Gastroesophageal sphincter (tissue), 3 donors: ENCODE data around the gene ADGRB2.

Experiments
- POLR2A ChIP-seq, 2 donors: fragments of 450-650 bp; IDR thresholded peaks; one replicate each; pipeline ENCODE4 v1.6.1; 2017; ENCODE audit warnings: antibody characterized with exemption in 2 of 2, mild to moderate bottlenecking in 2 of 2, moderate library complexity in 1 of 2
- POLR2AphosphoS5 ChIP-seq: sonication (generic); formaldehyde crosslinking; IDR thresholded peaks from one replicate; pipeline ENCODE4 v1.6.1; 2017; ENCODE audit warnings: antibody characterized with exemption
- TF ChIP-seq, protein P1 (sequence below), 4 experiments: fragments of 200-600 bp in 2 of 4; fragments of 450-650 bp in 2 of 4; sonication (generic) in 1 of 4; IDR thresholded peaks; one replicate each; pipeline ENCODE4 v1.5.1; 2017 to 2019; ENCODE audit warnings: antibody characterized with exemption in 4 of 4, mild to moderate bottlenecking in 2 of 4, moderate library complexity in 2 of 4

DNA sequence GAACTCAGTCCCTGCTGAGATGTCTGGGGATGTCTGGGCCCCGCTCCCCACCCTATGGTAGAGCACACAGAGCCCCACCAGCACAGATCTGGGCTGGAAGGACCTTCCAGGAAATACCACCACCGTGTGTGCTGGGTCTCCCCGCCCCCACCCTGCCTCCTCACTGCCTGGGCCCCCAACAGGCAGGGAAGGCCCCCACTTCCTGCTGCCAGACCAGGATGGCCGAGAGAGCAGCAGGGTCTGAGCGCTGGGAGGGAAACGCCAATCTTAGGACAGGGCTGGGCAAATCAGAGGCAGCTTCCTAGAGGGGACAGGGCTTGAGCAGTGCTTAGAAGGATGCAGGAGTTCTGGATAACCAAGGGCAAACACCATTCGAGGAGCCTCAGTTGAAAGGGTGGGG is 11.9 kb downstream of the ADGRB2 start:
- TF ChIP-seq, protein P1, sequence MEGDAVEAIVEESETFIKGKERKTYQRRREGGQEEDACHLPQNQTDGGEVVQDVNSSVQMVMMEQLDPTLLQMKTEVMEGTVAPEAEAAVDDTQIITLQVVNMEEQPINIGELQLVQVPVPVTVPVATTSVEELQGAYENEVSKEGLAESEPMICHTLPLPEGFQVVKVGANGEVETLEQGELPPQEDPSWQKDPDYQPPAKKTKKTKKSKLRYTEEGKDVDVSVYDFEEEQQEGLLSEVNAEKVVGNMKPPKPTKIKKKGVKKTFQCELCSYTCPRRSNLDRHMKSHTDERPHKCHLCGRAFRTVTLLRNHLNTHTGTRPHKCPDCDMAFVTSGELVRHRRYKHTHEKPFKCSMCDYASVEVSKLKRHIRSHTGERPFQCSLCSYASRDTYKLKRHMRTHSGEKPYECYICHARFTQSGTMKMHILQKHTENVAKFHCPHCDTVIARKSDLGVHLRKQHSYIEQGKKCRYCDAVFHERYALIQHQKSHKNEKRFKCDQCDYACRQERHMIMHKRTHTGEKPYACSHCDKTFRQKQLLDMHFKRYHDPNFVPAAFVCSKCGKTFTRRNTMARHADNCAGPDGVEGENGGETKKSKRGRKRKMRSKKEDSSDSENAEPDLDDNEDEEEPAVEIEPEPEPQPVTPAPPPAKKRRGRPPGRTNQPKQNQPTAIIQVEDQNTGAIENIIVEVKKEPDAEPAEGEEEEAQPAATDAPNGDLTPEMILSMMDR (IDR thresholded peaks at IDR 0.05), result no peak
- no peak for TF ChIP-seq POLR2A (IDR thresholded peaks at IDR 0.05)
- no peak for TF ChIP-seq POLR2AphosphoS5
